HEK293T (cell line): ENCODE results near the gene FADD.

Experiments used
- BHLHE40 ChIP-seq: fragments of 450-650 bp; IDR thresholded peaks from 2 replicates; pipeline ENCODE4 v1.6.1; 2016; ENCODE audit warnings: mild to moderate bottlenecking, moderate library complexity, borderline replicate concordance
- TARDBP ChIP-seq: fragments of 450-650 bp; IDR thresholded peaks from 2 replicates; pipeline ENCODE4 v1.6.1; 2016

DNA sequence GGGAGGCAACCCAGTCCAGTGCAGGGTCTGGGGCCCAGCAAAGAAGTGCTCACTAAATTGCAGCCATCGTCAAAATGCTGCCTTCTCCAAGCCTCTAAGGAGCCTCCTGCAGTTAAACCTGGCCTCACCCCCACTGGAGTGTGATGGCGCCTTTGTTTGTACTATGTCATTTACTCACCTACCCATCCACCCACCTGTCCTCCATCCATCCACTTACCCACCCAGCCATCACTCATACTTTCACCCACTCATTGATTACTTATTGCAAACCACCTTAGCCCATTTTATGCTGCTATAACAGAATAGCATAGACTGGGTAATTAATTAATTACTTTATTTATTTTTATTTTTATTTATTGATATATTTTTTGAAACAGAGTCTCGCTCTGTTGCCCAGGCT, 38.6 kb downstream of the FADD start:
- TF ChIP-seq TARDBP (no peak), BHLHE40 (no peak)
